Measurements from ENCODE around the gene MEGF10.

GRCh38 chr5:127295454-127295853, 4.9 kb downstream of the MEGF10 start:
- TF ChIP-seq RNF2 (IDR thresholded peaks at IDR 0.05; ENCODE audit: borderline replicate concordance, low read depth, low read length, missing control alignments, poor library complexity, severe bottlenecking) (no peak), FOSL1 (IDR thresholded peaks at IDR 0.05; ENCODE audit: insufficient read depth, low read depth, low read length) (no peak), RAD21 (IDR thresholded peaks at IDR 0.05 in 1 of 2, conservative IDR thresholded peaks at IDR 0.05 in 1 of 2; ENCODE audit: low read depth in 2 of 2, low read length in 2 of 2) (no peak), ZNF274 (IDR thresholded peaks at IDR 0.05; ENCODE audit: borderline replicate concordance, extremely low read depth, low read length) (no peak), JUN (IDR thresholded peaks at IDR 0.05; ENCODE audit: low read depth, low read length) (no peak), CTCF (IDR thresholded peaks at IDR 0.05; ENCODE audit: control extremely low read depth in 1 of 3, insufficient read depth in 1 of 3, low read depth in 1 of 3, low read length in 3 of 3) (no peak), MAFK (IDR thresholded peaks at IDR 0.05; ENCODE audit: low read depth, low read length) (no peak), CHD2 (IDR thresholded peaks at IDR 0.05; ENCODE audit: low read length) (no peak), TAF1 (IDR thresholded peaks at IDR 0.05; ENCODE audit: low read depth, low read length) (no peak), POLR2A (IDR thresholded peaks at IDR 0.05; ENCODE audit: control extremely low read depth in 1 of 2, low read depth in 2 of 2, low read length in 2 of 2) (no peak), BRCA1 (IDR thresholded peaks at IDR 0.05; ENCODE audit: low read depth, low read length) (no peak), RFX5 (IDR thresholded peaks at IDR 0.05; ENCODE audit: borderline replicate concordance, low read depth, low read length) (no peak), ATF2 (IDR thresholded peaks at IDR 0.05; ENCODE audit: low read length) (no peak)

All from H1 (cell line).